Transverse colon (tissue), 4 donors: ENCODE results near the gene PPID. TPM values are rescaled to one million over a fixed set of nuclear protein-coding genes. Genes with fewer than 3 reads are reported as not detected.
"Not testable (repeated sequence)": the region's sequence is repeated elsewhere in the genome, so short reads cannot be mapped to it uniquely, and the experiment has no call there.

Experiments used
- DNase-seq: peaks from one replicate; pipeline ENCODE4 v3.0.0-alpha.2; 2019
- H3K27ac ChIP-seq, 4 donors: fragments of 200-600 bp; sonication (generic); 2 replicates each; pipeline ENCODE4 v1.5.1; 2016 to 2018; ENCODE audit warnings: inconsistent platforms in 4 of 4
- H3K27me3 ChIP-seq: fragments of 200-600 bp; sonication (generic); 2 replicates; pipeline ENCODE4 v1.5.1; 2017; ENCODE audit warnings: inconsistent platforms
- H3K36me3 ChIP-seq, 4 donors: fragments of 200-600 bp; sonication (generic); 2 replicates each; pipeline ENCODE4 v1.5.1; 2017 to 2019; ENCODE audit warnings: inconsistent platforms in 4 of 4
- H3K4me1 ChIP-seq, 4 donors: fragments of 200-600 bp; sonication (generic); 2 replicates each; pipeline ENCODE4 v1.5.1; 2017 to 2020; ENCODE audit warnings: inconsistent platforms in 4 of 4
- H3K4me3 ChIP-seq, 4 donors: fragments of 200-600 bp; sonication (generic); 1 replicate in 1 of 4; 2 replicates in 3 of 4; pipeline versions ENCODE4 v1.5.1 to v1.6.1; 2017 to 2019; ENCODE audit warnings: inconsistent platforms in 4 of 4
- H3K9me3 ChIP-seq, 2 donors: fragments of 200-600 bp; sonication (generic); 2 replicates each; pipeline ENCODE4 v1.5.1; 2017 to 2019; ENCODE audit warnings: inconsistent platforms in 2 of 2
- CTCF ChIP-seq, 5 experiments: fragments of 200-600 bp in 3 of 5; fragments of 450-650 bp in 2 of 5; sonication (generic) in 3 of 5; IDR thresholded peaks; 1 replicate in 2 of 5; 2 replicates in 3 of 5; pipeline ENCODE4 v1.5.1; 2016 to 2017; ENCODE audit warnings: antibody characterized with exemption in 5 of 5, inconsistent platforms in 3 of 5, mild to moderate bottlenecking in 2 of 5, moderate library complexity in 1 of 5
- EP300 ChIP-seq: sonication (generic); formaldehyde crosslinking; IDR thresholded peaks from one replicate; pipeline ENCODE4 v1.6.1; 2017; ENCODE audit warnings: antibody characterized with exemption, low read depth
- POLR2A ChIP-seq: fragments of 450-650 bp; IDR thresholded peaks from one replicate; pipeline ENCODE4 v1.6.1; 2016; ENCODE audit warnings: antibody characterized with exemption, mild to moderate bottlenecking, moderate library complexity
- POLR2AphosphoS5 ChIP-seq, 3 donors: sonication (generic); formaldehyde crosslinking; IDR thresholded peaks; one replicate each; pipeline ENCODE4 v1.6.1; 2016; ENCODE audit warnings: antibody characterized with exemption in 3 of 3
- WGBS, 2 donors: methylation state at CpG; one replicate each; pipeline ENCODE4 v1.1.5; 2018; ENCODE audit warnings: low coverage in 1 of 2; 5-methylcytosine and 5-hydroxymethylcytosine counted together
- in situ Hi-C, 4 donors: fragments of 200-750 bp; cut with MboI; loops; one replicate each; pipeline versions ENCODE4 v1.15.0 to v1.15.1; 2017; ENCODE audit warnings: low sequenced_read_pairs in 3 of 4, low pct_ligation_motif_present in 1 of 4, low pct_unique_long_range_greater_than_20kb in 1 of 4
- intact Hi-C: fragments of 100-400 bp; cut with DNase I; formaldehyde crosslinking; loops from one replicate; pipeline ENCODE4 v1.15.1; 2023; ENCODE audit warnings: low total_unique reads
- total RNA-seq, 4 donors: library from RNA; depleted of rRNA; stranded (reverse); fragments of >200 nt; gene quantifications; one replicate each; pipeline ENCODE4 v1.1.0, GENCODE V29; 2016

PPID gene
- total RNA-seq, 4 donors from 2014 or later: 7.9 to 21.8 (median 12.8) TPM

GRCh38 chr4:158721680-158722079, 1.5 kb downstream of the PPID start:
- intact Hi-C loops (loop anchor here (10.0 kb wide), 1 partner anchor 483 kb away; no protein-coding TSS in a partner anchor), in situ Hi-C loops (loop anchor here in 3 of 4 donors (10.0 to 25.0 kb wide), 3 partner anchors 133 to 483 kb away; no protein-coding TSS in a partner anchor)
- H3K36me3 ChIP-seq: peaks cover 0 to 30% (median 13%) of the 10 kb centered on the region in 4 donors
- no peak for DNase-seq
- peaks cover 0 to 16% (median 4%) of the 10 kb centered on the region in 4 donors for H3K4me1 ChIP-seq
- TF ChIP-seq POLR2A (no peak), CTCF (IDR thresholded peaks at IDR 0.05) (no peak), POLR2AphosphoS5 (IDR thresholded peaks at IDR 0.05) (no peak), EP300 (no peak)
- WGBS, 2 donors: 93 to 100% methylated on average over 1 of the region's 1 CpG
- H3K27me3 ChIP-seq: no peaks in the 10 kb centered on the region
- H3K4me3 ChIP-seq: peak overlapping the region in 1 of 4 donors; percentile 81
- H3K9me3 ChIP-seq: no peaks in the 10 kb centered on the region
- no peak overlapping the region for H3K27ac ChIP-seq

- peaks cover 0 to 81% (median 33%) of the 10 kb centered on the region in 4 donors for H3K36me3 ChIP-seq
- no peak overlapping the region for H3K27ac ChIP-seq
- no peak overlapping the region for H3K4me3 ChIP-seq
- intact Hi-C loops (no loop called here), in situ Hi-C loops (loop anchor here in 1 of 4 donors (25.0 kb wide), 1 partner anchor 471 kb away; no protein-coding TSS in a partner anchor)
- TF ChIP-seq POLR2AphosphoS5 (IDR thresholded peaks at IDR 0.05) (no peak), EP300 (no peak), POLR2A (no peak), CTCF (IDR thresholded peaks at IDR 0.05) (no peak)
- no peak for DNase-seq
- H3K27me3 ChIP-seq: no peaks in the 10 kb centered on the region
- no peaks in the 10 kb centered on the region for H3K4me1 ChIP-seq
- H3K9me3 ChIP-seq: no peaks in the 10 kb centered on the region
- 26 to 46% methylated on average over 3 of the region's 3 CpGs for WGBS, 2 donors
These were observed 7.4 kb downstream of the PPID start for GRCh38 chr4:158715802-158716201.

GRCh38 chr4:158714937-158715336, 8.3 kb downstream of the PPID start:
- Histone ChIP-seq H3K27me3 (no peaks in the 10 kb centered on the region), H3K36me3 (peaks cover 0 to 90% (median 36%) of the 10 kb centered on the region in 4 donors), H3K9me3 (no peaks in the 10 kb centered on the region), H3K4me3 (no peak overlapping the region), H3K4me1 (no peaks in the 10 kb centered on the region), H3K27ac (no peak overlapping the region)
- intact Hi-C loops (no loop called here), in situ Hi-C loops (loop anchor here in 1 of 4 donors (25.0 kb wide), 1 partner anchor 472 kb away; no protein-coding TSS in a partner anchor)
- 85 to 86% methylated on average over 4 of the region's 4 CpGs for WGBS, 2 donors
- no peak for DNase-seq
- TF ChIP-seq CTCF (IDR thresholded peaks at IDR 0.05) (no peak), POLR2A (no peak), POLR2AphosphoS5 (IDR thresholded peaks at IDR 0.05) (no peak), EP300 (no peak)

- H3K9me3 ChIP-seq, DNase-seq, H3K27ac ChIP-seq, intact Hi-C loops, H3K4me1 ChIP-seq, H3K4me3 ChIP-seq, H3K27me3 ChIP-seq: not testable (repeated sequence)
- WGBS, 2 donors: 94 to 100% methylated on average over 3 to 4 of the region's 4 CpGs
- peaks cover 0 to 86% (median 35%) of the 10 kb centered on the region in 4 donors for H3K36me3 ChIP-seq
- in situ Hi-C loops: loop anchor here in 1 of 4 donors (25.0 kb wide), 1 partner anchor 475 kb away; no protein-coding TSS in a partner anchor
These were observed 10.6 kb downstream of the PPID start for GRCh38 chr4:158712622-158713021.
